Prostate gland (tissue), 2 donors: ENCODE measurements around the gene CPEB2. TPM values are rescaled to one million over a fixed set of nuclear protein-coding genes. Genes with fewer than 3 reads are reported as not detected.

Experiments
- DNase-seq: peaks from one replicate; pipeline ENCODE4 v3.0.0-alpha.2; 2019; ENCODE audit warnings: low spot score
- H3K27ac ChIP-seq, 2 donors: fragments of 200-600 bp; sonication (generic); 2 replicates each; pipeline ENCODE4 v1.5.1; 2017 to 2019
- H3K27me3 ChIP-seq: fragments of 200-600 bp; sonication (generic); replicated peaks from 2 replicates; pipeline ENCODE4 v1.5.1; 2019; ENCODE audit not compliant: insufficient read depth
- H3K36me3 ChIP-seq, 2 donors: fragments of 200-600 bp; sonication (generic); 1 replicate in 1 of 2; 2 replicates in 1 of 2; pipeline versions ENCODE4 v1.5.1 to v1.8.1; 2017 to 2019
- H3K4me1 ChIP-seq: fragments of 200-600 bp; sonication (generic); replicated peaks from 2 replicates; pipeline ENCODE4 v1.5.1; 2019
- H3K4me3 ChIP-seq, 2 donors: fragments of 200-600 bp; sonication (generic); 2 replicates each; pipeline ENCODE4 v1.5.1; 2017 to 2019
- H3K9me3 ChIP-seq: fragments of 200-600 bp; sonication (generic); 2 replicates; pipeline ENCODE4 v1.5.1; 2017
- CTCF ChIP-seq, 4 experiments: fragments of 200-600 bp in 2 of 4; fragments of 450-650 bp in 2 of 4; sonication (generic) in 2 of 4; IDR thresholded peaks; 1 replicate in 3 of 4; 2 replicates in 1 of 4; pipeline ENCODE4 v1.5.1; 2016 to 2019; ENCODE audit warnings: antibody characterized with exemption in 4 of 4, mild to moderate bottlenecking in 2 of 4, moderate library complexity in 2 of 4
- POLR2A ChIP-seq: fragments of 450-650 bp; IDR thresholded peaks from one replicate; pipeline ENCODE4 v1.6.1; 2016; ENCODE audit warnings: antibody characterized with exemption, mild to moderate bottlenecking
- POLR2AphosphoS5 ChIP-seq: sonication (generic); formaldehyde crosslinking; IDR thresholded peaks from one replicate; pipeline ENCODE4 v1.6.1; 2017; ENCODE audit warnings: antibody characterized with exemption
- WGBS: methylation state at CpG from one replicate; pipeline ENCODE4 v1.1.5; 2018; 5-methylcytosine and 5-hydroxymethylcytosine counted together
- intact Hi-C: fragments of 100-400 bp; cut with DNase I; formaldehyde crosslinking; loops from one replicate; pipeline ENCODE4 v1.14.2; 2022
- total RNA-seq, 2 donors: library from RNA; depleted of rRNA; stranded (reverse); fragments of >200 nt; gene quantifications; one replicate each; pipeline ENCODE4 v1.1.0, GENCODE V29; 2016

CPEB2 gene
- total RNA-seq, 2 donors from 2014 or later = 14.5 to 47.3 TPM

GRCh38 chr4:14977830-14978229 lies 24.5 kb upstream of the CPEB2 start:
- Histone ChIP-seq H3K27ac (no peak overlapping the region), H3K36me3 (no peaks in the 10 kb centered on the region), H3K27me3 (no peaks in the 10 kb centered on the region), H3K9me3 (no peaks in the 10 kb centered on the region), H3K4me1 (no peaks in the 10 kb centered on the region), H3K4me3 (no peak overlapping the region)
- TF ChIP-seq POLR2A (no peak), POLR2AphosphoS5 (no peak), CTCF (IDR thresholded peaks at IDR 0.05) (no peak)
- intact Hi-C loops = no loop called here
- no peak for DNase-seq

DNA sequence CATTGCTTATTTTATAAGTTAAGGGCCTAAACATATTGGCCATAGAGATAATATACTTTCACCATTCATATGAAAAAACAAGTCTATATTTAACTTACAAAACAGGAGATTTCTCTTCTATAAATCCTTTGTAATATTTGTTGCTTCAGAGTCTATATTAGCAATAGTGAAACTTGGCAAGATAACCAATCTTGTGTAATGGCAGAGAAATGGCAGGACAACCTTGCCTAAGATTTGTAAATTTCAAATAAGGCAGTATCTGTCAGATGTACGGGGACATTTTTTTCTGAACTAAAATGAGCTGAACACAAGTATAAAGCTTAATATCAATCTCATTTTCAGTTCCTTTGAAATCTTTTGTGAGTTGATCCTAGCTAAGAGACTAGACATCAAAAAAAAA lies 17.8 kb upstream of the CPEB2 start:
- H3K4me1 ChIP-seq = no peaks in the 10 kb centered on the region
- H3K36me3 ChIP-seq = no peaks in the 10 kb centered on the region
- WGBS = 63% methylated on average over 1 of the region's 1 CpG
- DNase-seq = no peak
- H3K9me3 ChIP-seq = no peaks in the 10 kb centered on the region
- intact Hi-C loops = no loop called here
- H3K27me3 ChIP-seq = no peaks in the 10 kb centered on the region
- H3K27ac ChIP-seq = no peak overlapping the region
- no peak for TF ChIP-seq POLR2AphosphoS5
- TF ChIP-seq CTCF (IDR thresholded peaks at IDR 0.05) = no peak
- no peak for TF ChIP-seq POLR2A
- no peak overlapping the region for H3K4me3 ChIP-seq

DNA sequence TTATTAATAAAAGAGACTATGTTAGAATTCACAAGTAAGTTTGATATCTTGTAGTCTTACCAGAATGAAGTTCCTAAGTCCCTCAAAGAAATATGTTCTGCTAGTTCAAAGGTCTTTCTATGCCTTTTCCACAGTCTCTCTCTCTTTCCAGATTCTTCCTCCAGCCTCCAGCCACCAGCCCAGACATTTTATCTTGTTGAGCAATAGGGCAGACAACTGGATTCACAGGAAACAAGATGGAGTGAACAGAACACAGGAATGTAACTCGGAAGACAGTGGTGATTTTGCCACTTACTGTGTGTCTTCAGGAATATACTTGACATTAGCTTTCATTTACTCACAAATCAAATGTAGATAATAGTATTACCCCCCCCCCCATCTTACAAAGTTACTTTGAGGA lies 17.1 kb upstream of the CPEB2 start:
- intact Hi-C loops = no loop called here

GRCh38 chr4:14985843-14986242 lies 16.4 kb upstream of the CPEB2 start:
- intact Hi-C loops = no loop called here
- no peak for DNase-seq
- 93% methylated on average over 1 of the region's 1 CpG for WGBS

More for the DNA sequence above, 17.1 kb upstream of the CPEB2 start:
- H3K36me3 ChIP-seq = no peaks in the 10 kb centered on the region
- no peaks in the 10 kb centered on the region for H3K9me3 ChIP-seq
- no peak for DNase-seq
- no peaks in the 10 kb centered on the region for H3K27me3 ChIP-seq
- H3K27ac ChIP-seq = no peak overlapping the region
- no peak overlapping the region for H3K4me3 ChIP-seq
- 79% methylated on average over 1 of the region's 1 CpG for WGBS
- TF ChIP-seq POLR2A (no peak), POLR2AphosphoS5 (no peak), CTCF (IDR thresholded peaks at IDR 0.05) (no peak)
- no peaks in the 10 kb centered on the region for H3K4me1 ChIP-seq

More at GRCh38 chr4:14985843-14986242, 16.4 kb upstream of the CPEB2 start:
- Histone ChIP-seq H3K9me3 (no peaks in the 10 kb centered on the region), H3K27me3 (no peaks in the 10 kb centered on the region), H3K36me3 (no peaks in the 10 kb centered on the region), H3K27ac (no peak overlapping the region), H3K4me1 (no peaks in the 10 kb centered on the region), H3K4me3 (no peak overlapping the region)
- TF ChIP-seq CTCF (IDR thresholded peaks at IDR 0.05) (no peak), POLR2A (no peak), POLR2AphosphoS5 (no peak)
